IgD-negative memory B cell (primary cell): ENCODE data around the gene DGKD. TPM values are rescaled to one million over a fixed set of nuclear protein-coding genes. Genes with fewer than 3 reads are reported as not detected.

Experiments used
- H3K27ac Mint-ChIP-seq, 3 donors: one replicate each; pipeline ENCODE4 v1.8.0; 2020 to 2022; ENCODE audit warnings: mild to moderate bottlenecking in 3 of 3, mixed read lengths in 3 of 3, moderate library complexity in 1 of 3
- H3K27me3 Mint-ChIP-seq: one replicate; pipeline ENCODE4 v1.8.0; 2021; ENCODE audit warnings: mixed read lengths
- H3K36me3 Mint-ChIP-seq: one replicate; pipeline ENCODE4 v1.8.0; 2020; ENCODE audit warnings: mild to moderate bottlenecking, mixed read lengths
- H3K4me1 Mint-ChIP-seq, 3 donors: one replicate each; pipeline ENCODE4 v1.8.0; 2020 to 2022; ENCODE audit warnings: mixed read lengths in 3 of 3, mild to moderate bottlenecking in 1 of 3
- H3K4me3 Mint-ChIP-seq, 4 donors: one replicate each; pipeline ENCODE4 v1.8.0; 2020 to 2022; ENCODE audit warnings: mild to moderate bottlenecking in 4 of 4, mixed read lengths in 4 of 4, moderate library complexity in 3 of 4
- H3K9me3 Mint-ChIP-seq, 3 donors: one replicate each; pipeline ENCODE4 v1.8.0; 2020 to 2021; ENCODE audit warnings: mixed read lengths in 3 of 3, mild to moderate bottlenecking in 1 of 3
- polyA plus RNA-seq: library from polyadenylated mRNA; unstranded; fragments of 300-500 nt; fragmentation: Illumina TruSeq; gene quantifications from one replicate; pipeline ENCODE4 v1.2.3, GENCODE V29; 2021

DGKD gene
- polyA plus RNA-seq, 1 donor from 2014 or later, result 44.9 TPM

DNA sequence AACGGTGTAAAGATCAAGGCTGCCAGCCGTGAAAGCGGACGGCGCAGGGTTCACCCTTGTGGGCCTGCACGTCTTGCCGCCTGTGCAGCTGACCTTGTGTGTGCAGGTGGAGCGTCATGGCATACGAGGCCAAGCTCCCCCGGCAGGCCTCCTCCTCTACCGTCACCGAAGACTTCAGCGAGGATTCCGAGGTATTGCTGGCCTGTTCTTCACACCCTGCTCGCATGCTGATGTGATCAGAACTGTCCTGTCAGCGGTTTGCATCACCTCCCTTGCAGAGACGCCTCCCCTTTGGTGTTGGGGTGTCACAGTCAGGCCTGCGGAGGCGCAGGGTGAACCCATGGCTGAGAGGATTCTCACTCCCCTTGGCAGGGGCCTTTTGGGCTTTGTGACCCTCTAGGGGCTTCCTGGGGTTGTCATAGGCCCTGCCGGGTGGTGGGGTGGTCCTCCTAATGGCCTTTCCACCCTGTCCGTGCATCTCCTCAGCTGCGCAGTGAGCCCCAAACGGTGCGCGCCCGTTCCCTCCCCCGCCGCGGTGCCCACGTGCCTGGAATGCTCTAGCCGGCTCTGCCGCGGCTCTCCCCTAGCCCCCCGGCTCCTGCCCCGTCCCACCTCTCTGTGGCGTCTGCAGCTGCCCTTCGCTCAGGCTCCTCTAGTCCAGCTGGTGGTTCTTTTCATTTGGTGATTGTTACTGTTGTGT lies 92.5 kb downstream of the DGKD start:
- Mint-ChIP-seq H3K9me3 (no peaks in the 10 kb centered on the region), H3K4me3 (no peak overlapping the region), H3K27ac (peak overlapping the region in 1 of 3 donors; percentile 43), H3K36me3 (peaks cover 2% of the 10 kb centered on the region), H3K4me1 (peaks cover 4 to 11% (median 8%) of the 10 kb centered on the region in 3 donors), H3K27me3 (no peaks in the 10 kb centered on the region)

DNA sequence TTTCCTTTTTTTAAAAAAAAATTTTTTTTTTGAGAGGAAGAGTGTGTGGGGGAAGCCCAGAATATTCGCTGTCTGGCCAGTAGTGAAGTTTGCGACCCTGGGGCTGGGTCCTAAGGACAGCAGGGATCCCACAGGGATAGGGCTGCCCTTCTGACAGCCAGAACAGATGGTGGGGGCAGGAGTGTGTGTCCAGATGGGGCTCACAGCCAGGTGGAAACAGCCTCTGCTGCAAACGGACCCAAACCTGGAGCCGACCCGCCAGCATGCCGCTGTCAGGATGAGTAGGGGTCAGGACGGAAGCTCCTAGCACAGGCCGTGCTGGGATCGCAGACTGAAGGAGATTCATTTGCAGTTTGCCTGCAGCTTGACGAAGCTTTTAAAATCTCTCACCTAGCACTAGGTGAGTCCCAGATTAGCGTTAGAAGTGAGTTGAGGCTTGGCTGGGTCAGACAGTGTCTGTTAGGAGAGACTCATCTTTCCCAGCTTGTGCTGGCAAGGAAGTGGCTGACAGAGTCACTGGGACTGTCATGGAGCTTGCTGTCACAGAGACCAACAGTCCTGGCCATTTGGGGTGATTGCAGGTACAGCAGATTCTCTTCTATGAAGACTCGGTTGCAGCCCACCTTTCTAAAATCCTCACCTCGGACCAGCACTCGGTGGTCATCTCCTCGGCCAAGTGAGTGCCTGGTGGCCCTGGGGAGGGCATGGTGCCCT lies 93.4 kb downstream of the DGKD start:
- peaks cover 2% of the 10 kb centered on the region for H3K36me3 Mint-ChIP-seq
- H3K4me3 Mint-ChIP-seq, result no peak overlapping the region
- no peaks in the 10 kb centered on the region for H3K9me3 Mint-ChIP-seq
- H3K4me1 Mint-ChIP-seq, result peaks cover 4 to 8% (median 8%) of the 10 kb centered on the region in 3 donors
- peak overlapping the region in 1 of 3 donors; percentile 43 for H3K27ac Mint-ChIP-seq
- no peaks in the 10 kb centered on the region for H3K27me3 Mint-ChIP-seq

DNA sequence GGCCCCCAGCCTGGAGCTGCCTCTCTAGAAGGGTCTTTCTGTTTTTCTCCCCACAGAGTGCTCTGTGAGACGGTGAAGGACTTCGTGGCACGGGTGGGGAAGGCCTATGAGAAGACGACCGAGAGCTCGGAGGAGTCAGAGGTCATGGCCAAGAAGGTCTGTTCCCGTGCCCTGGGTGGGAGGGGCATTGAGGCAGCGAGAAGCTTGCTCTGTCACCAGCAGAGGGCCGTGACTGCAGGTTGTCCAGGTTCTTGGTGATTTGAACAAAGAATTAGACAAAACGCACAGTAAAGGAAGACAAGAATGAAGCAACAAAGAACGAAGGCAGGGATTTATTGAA lies 93.9 kb downstream of the DGKD start:
- Mint-ChIP-seq H3K4me3 (no peak overlapping the region), H3K36me3 (peaks cover under 1% of the 10 kb centered on the region), H3K4me1 (peaks cover 4 to 5% (median 5%) of the 10 kb centered on the region in 3 donors), H3K9me3 (no peaks in the 10 kb centered on the region), H3K27me3 (no peaks in the 10 kb centered on the region), H3K27ac (no peak overlapping the region)

DNA sequence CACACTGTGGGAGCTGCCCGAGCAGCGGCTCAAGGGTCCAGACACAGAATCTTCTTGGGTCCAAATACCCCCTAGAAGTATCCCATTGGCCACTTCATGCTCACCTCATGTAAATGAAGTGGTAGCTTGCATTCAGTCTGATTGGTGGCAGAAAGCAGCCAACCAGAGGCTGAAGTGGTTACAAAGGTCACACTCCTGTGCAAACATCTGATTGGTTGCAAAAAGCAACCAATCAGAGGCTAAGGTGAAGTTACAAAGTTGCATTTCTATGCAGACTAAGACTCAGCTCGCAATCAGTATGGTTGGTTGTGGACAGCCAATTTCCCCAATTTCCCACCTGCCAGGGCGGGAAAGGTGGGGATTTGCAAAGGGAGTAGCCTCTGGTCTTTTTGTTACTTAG lies 94.3 kb downstream of the DGKD start:
- Mint-ChIP-seq H3K27me3 (no peaks in the 10 kb centered on the region), H3K4me3 (no peak overlapping the region), H3K9me3 (no peaks in the 10 kb centered on the region), H3K4me1 (peaks cover under 1 to 2% (median under 1%) of the 10 kb centered on the region in 3 donors), H3K36me3 (peaks cover 3% of the 10 kb centered on the region), H3K27ac (no peak overlapping the region)

DNA sequence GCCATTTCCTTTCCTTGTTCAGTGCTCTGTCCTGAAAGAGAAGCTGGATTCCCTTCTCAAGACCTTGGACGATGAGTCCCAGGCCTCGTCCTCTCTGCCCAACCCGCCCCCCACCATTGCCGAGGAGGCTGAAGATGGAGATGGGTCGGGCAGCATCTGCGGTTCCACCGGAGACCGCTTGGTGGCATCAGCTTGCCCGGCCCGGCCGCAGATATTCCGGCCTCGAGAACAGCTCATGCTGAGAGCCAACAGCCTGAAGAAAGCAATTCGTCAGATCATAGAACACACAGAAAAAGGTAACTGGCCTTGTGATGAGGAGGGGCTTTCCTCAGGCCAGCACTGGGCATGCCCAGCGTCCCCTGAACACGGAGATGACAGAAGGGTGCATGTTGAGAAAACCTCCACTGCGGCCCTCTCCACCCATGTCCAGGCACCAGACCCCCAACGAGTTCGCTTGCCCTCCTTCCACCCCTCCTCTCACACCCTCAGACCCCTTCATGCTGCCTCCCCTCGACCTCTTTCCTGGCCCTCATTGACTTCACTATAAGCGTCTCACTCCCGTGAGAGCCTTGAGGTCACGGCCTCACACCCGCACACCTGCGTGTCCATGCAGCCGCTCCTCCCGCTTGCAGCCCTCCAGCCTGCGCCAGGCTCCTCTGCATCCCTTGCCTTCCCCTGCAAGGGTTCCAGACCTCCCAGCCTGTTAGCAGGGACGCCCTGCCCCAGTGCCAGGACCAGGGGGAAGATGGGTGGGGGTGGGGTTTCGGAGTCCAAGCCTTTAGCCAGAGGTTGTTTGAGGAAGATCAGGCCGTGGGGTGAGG lies 95.0 kb downstream of the DGKD start:
- Mint-ChIP-seq H3K4me3 (no peak overlapping the region), H3K9me3 (no peaks in the 10 kb centered on the region), H3K27me3 (no peaks in the 10 kb centered on the region), H3K36me3 (peaks cover 3% of the 10 kb centered on the region), H3K27ac (peak overlapping the region in 2 of 3 donors; percentile 53 to 64), H3K4me1 (no peaks in the 10 kb centered on the region)

DNA sequence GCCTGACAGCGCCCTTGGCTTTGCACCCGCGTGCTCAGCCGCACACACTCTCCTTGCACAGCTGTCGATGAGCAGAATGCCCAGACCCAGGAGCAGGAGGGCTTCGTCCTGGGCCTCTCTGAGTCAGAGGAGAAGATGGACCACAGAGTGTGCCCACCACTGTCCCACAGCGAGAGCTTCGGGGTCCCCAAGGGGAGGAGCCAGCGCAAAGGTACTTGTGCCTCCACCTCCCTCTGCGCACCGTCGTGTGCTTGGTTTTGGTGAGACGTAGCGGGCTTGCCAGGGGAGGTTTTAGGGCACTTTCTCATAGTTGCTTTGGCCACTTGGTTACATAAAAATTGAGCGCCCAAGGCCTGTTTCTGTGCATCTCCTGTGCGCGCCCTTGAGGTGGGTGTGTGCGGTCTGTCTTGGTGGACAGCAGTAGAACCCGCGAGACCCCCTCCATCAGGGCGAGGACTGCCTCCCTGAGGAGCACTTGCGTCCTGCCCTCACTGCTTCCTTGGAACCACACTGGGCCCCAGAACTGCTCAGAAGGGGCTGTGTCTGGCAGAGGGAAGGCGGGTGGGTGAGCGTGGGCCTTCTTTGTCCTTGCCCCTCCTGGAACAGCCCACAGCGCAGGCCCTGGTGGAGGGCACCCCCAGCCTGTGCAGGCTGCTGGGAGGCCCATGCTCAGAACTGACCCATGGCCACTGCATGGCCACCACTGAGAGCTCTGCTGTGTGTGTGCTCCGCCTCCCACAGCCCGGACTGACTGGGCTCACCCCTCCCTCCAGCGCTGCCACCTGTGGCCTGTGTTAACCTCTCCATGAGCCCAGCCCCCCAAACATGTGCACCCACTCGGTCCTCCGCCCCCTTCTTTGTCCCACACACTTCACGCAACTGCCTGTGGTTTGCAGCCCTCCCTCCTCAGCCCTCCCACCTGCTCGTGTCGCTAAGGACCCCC lies 95.9 kb downstream of the DGKD start:
- Mint-ChIP-seq H3K9me3 (no peaks in the 10 kb centered on the region), H3K27ac (peak overlapping the region in 1 of 3 donors; percentile 64), H3K4me1 (no peaks in the 10 kb centered on the region), H3K27me3 (no peaks in the 10 kb centered on the region), H3K36me3 (peaks cover 5% of the 10 kb centered on the region), H3K4me3 (no peak overlapping the region)

DNA sequence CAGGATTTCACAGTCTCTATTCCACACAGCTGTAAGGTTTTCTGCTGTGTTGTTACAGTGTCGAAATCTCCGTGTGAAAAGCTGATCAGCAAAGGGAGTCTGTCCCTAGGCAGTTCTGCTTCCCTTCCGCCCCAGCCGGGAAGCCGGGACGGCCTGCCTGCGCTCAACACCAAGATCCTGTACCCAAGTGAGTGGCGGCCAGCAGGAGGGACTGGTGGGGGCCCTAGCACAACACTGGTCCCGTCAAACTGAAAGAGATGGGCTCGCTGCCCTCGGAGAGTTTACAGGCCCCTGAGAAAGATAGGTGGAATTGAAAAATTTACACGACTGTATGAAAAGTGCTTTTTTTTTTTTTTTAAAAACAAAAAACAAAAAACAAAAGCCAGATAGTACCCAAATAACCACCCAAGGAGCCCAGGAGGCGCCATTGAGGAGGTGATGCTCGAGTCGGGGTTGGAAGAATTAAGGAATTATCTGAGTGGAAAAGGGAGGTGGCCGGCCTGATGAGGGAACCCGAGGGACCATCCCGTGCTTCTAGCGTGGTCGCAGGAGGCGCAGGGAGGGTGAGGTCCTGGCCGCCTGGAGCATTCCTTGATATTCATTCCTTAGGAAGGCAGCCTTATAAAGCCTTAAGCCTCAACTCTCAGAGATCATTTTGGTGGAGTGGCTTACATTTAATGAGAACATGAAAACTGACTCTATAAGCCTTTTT lies 96.7 kb downstream of the DGKD start:
- Mint-ChIP-seq H3K27ac (no peak overlapping the region), H3K27me3 (no peaks in the 10 kb centered on the region), H3K4me3 (no peak overlapping the region), H3K9me3 (no peaks in the 10 kb centered on the region), H3K36me3 (peaks cover 5% of the 10 kb centered on the region), H3K4me1 (no peaks in the 10 kb centered on the region)

DNA sequence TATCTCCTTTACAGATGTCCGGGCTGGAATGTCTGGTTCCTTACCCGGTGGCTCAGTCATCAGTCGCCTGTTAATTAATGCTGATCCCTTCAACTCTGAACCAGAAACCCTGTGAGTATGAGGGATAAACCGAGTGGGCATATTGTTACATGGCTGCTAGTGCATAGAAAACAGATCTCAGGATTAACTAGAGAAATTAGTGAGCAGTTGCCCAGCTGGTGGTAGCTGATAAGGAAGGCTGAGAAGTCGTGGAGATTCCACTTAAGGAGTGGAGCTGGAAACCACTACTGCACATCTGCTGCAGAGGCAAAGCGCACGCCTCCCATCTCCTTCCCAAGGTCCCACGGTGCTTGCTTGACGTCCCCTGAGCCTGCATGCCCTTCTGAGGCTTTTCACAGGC lies 97.7 kb downstream of the DGKD start:
- no peaks in the 10 kb centered on the region for H3K27me3 Mint-ChIP-seq
- H3K36me3 Mint-ChIP-seq, result peaks cover 5% of the 10 kb centered on the region
- no peak overlapping the region for H3K27ac Mint-ChIP-seq
- H3K4me1 Mint-ChIP-seq, result no peaks in the 10 kb centered on the region
- no peaks in the 10 kb centered on the region for H3K9me3 Mint-ChIP-seq
- no peak overlapping the region for H3K4me3 Mint-ChIP-seq

DNA sequence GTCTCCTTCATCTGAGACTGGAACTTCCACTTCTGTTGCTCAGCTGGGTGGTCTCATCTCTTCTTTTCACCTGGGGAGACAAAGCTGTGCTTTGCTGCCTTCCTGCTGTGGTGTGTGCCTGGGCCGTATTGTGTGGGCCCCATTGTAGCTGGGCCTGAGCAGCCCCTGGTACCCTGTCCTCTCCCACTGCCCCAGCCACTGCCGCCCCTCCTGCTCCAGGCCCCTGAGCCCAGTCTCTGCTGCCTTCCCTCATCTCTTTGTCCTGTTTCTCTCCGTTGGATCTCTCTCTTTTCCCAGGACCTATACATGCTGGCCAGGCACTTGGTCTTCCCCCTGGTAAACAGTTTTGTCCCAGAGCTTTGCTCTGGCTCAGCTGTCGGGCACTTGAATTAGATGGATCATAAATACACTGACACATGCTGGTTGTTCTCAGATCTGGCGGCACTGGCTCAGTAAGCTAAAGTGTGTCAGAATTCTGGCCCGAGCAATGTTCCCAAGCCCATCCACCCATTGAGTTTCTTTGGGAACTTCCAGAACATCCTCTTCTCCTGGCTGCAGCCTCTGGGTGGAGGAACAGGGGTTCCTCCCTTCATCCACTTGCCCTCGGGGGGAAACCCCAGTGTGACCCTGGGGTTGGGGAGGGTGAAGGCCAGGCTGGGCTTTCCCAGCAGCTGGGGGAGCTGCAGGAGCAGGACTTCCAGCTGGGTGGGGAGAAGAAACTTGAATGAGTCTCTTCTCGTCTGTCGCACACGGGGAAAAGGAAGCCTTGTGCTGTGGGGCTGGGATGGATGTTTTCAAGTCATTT lies 99.0 kb downstream of the DGKD start:
- Mint-ChIP-seq H3K4me3 (no peak overlapping the region), H3K9me3 (no peaks in the 10 kb centered on the region), H3K27ac (peak overlapping the region in 2 of 3 donors; percentile 14 to 59), H3K4me1 (peaks cover 0 to 2% (median 0%) of the 10 kb centered on the region in 3 donors), H3K27me3 (no peaks in the 10 kb centered on the region), H3K36me3 (peaks cover 5% of the 10 kb centered on the region)

DNA sequence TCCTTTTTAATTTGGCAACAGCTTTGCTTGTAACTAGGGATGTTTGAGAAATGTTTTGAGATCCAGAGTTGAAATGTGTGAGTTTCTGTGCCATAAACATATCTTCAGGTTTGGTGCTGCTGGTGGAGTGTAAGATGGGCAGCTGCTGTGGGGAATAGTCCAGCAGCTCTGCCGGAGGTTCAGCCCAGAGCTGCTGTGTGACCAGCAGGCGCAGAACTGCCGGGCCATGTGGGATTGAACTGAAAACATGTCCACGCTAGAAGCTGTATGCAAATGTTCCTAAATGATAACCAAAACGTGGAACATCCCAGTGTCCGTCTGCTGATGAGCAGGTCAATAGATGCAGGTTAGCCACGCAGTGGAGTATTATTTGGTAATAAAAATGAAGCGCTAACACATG lies 99.6 kb downstream of the DGKD start:
- Mint-ChIP-seq H3K27me3 (no peaks in the 10 kb centered on the region), H3K9me3 (no peaks in the 10 kb centered on the region), H3K4me3 (no peak overlapping the region), H3K4me1 (peaks cover 0 to 2% (median 0%) of the 10 kb centered on the region in 3 donors), H3K36me3 (peaks cover 5% of the 10 kb centered on the region), H3K27ac (no peak overlapping the region)

DNA sequence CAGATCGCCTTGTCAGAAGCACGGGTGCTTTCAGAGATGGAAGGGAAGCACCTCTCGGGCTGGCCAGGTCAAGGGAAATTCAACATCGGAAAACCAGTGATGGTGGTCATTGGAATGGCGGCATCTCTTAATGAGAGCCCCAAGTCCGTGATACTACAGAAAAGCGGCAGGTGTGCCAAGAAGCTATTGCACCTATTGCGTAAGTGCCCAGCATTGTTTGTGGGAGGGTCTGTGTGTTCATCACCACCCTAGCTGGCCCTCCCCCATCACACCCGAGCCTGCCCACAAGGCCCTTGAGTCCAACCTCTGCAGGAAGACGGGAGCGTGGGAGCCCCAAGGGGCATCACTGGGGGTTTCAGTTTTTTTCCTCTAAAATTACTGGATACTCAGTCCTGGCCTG lies 100.7 kb downstream of the DGKD start:
- no peak overlapping the region for H3K4me3 Mint-ChIP-seq
- no peaks in the 10 kb centered on the region for H3K9me3 Mint-ChIP-seq
- H3K36me3 Mint-ChIP-seq, result peaks cover 6% of the 10 kb centered on the region
- H3K27me3 Mint-ChIP-seq, result no peaks in the 10 kb centered on the region
- peaks cover 0 to 2% (median 0%) of the 10 kb centered on the region in 3 donors for H3K4me1 Mint-ChIP-seq
- no peak overlapping the region for H3K27ac Mint-ChIP-seq

DNA sequence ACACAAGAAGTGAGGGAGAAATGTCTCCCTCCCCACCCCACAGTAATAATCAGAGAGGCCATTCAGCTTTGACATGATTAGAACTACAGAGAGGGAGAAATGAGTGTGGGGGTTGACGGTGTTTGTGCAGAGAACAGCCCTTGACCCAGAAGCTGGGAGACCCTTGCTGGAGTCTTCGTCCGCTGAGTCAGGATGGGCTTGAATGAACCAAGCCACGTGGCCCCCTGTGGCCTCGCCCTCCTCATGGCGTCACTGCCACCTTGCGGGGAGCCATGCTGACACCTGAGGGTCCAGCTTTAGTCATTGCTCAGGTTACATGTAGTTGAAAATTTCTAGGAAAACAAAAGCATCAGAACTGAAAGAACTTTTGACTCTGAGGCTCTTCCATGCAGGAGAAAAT lies 101.2 kb downstream of the DGKD start:
- Mint-ChIP-seq H3K36me3 (peaks cover 6% of the 10 kb centered on the region), H3K27me3 (no peaks in the 10 kb centered on the region), H3K4me3 (peak overlapping the region in 1 of 4 donors; percentile 25), H3K9me3 (no peaks in the 10 kb centered on the region), H3K4me1 (peaks cover 0 to 2% (median 0%) of the 10 kb centered on the region in 3 donors), H3K27ac (no peak overlapping the region)

DNA sequence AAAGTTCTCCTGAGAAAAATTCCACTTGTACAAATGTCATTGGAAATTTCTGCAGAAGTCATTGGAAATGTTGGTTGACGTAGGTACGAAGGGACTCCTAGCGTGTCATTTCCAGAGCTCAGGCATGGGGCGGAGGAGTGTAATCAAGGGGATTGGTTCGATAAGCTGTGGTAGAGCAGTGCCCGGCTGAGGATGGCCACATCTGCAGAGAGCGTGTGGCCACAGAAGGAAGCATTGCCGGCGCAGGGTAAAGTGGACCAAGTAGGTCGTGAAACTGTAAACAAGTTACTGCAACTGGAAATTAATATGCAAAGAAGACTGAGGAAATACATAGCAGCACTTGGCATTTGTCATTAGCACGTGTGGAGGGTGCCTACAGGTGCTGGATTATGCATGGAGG lies 101.8 kb downstream of the DGKD start:
- no peak overlapping the region for H3K27ac Mint-ChIP-seq
- no peaks in the 10 kb centered on the region for H3K9me3 Mint-ChIP-seq
- peaks cover 0 to 2% (median 0%) of the 10 kb centered on the region in 3 donors for H3K4me1 Mint-ChIP-seq
- H3K36me3 Mint-ChIP-seq, result peaks cover 6% of the 10 kb centered on the region
- no peak overlapping the region for H3K4me3 Mint-ChIP-seq
- H3K27me3 Mint-ChIP-seq, result no peaks in the 10 kb centered on the region
